ENCODE measurements around the gene FBXO42.
"Not testable (repeated sequence)": the region's sequence is repeated elsewhere in the genome, so short reads cannot be mapped to it uniquely, and the experiment has no call there.

Gene FBXO42

DNA sequence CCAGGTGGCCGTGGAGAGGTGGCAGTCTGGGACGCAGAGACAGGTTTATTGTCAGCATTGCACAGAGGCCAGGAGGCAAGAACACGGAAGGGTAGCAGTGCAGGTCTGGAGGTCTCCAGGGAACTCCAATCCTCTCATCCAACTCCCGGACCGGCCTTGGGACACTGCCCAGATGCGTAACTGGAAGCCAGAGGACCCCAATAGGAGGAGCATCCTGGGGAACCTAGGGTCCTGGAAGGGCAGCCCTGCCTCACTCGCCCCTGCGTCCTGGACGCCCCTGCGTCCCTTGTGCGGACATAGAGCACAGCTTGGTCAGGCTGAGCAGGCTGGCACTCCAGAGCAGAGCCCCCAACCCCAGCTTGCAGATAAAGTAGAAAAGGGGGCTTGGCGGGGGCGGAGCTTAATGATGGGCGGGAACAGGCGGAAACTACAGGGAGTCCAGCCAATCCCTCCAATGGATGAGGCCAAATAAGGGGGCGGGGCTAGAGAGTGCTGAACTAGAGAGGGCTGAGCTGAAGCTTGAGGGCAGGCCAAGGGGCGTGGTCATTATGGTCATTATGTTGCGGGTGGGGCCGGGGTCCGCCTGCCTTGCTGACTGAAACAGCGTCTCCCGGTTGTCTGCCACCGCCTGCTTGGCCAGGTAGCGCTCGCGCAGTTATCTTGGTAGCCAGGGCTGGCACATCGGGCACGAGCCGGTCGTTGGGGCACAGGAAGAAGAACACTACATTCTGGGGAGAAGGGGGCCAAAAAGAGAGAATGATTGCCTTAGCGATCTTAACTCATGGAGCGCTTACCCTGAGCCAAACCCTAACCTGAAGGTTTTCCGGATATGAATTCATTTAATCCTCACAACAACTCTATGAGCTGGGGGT is 136.2 kb downstream of the FBXO42 start:
- DNase-seq: no peak

- not testable (repeated sequence) for DNase-seq
Measured at GRCh38 chr1:16215240-16215639, 137.0 kb downstream of the FBXO42 start.

DNA sequence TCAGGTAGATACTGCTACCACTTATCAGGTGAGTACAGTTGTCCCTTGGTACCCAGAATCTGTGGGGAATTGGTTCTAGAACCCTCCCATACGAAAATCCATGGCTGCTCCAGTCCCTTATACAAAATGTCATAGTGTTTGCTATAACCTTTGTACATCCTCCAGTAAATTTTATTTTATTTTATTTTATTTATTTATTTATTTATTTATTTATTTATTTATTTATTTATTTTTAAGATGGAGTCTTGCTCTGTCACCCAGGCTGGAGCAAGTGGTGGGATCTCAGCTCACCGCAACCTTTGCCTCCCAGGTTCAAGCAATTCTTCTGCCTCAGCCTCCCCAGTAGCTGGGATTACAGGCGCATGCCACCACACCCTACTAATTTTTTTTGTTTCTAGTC is 138.7 kb downstream of the FBXO42 start:
- DNase-seq: not testable (repeated sequence)

DNA sequence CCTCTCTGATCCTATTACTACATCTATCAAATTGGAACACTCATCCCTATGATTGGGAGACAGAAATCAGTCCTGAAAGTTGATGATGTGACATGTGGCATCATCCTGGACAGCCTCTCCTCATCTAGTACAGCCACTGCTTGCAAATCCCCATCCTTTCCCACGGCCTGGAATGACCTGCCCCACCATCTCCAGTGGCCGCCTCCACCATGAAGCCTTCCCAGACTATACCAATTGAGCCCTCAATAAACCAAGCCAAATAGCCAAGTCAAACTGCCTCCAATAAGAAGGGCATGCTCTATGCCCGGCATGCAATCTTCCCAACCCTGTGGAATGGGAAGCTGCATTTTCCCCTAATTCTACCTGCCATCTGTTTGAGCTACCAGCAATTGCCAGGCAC is 139.3 kb downstream of the FBXO42 start:
- DNase-seq: no peak

- DNase-seq: no peak
Measured at GRCh38 chr1:16212251-16212961, 139.9 kb downstream of the FBXO42 start, which contains the start of gene ARHGEF19. TSS of gene ARHGEF19 (minus strand) at chr1:16212652. CDS start at chr1:16209054, 3,598 bp downstream.

DNA sequence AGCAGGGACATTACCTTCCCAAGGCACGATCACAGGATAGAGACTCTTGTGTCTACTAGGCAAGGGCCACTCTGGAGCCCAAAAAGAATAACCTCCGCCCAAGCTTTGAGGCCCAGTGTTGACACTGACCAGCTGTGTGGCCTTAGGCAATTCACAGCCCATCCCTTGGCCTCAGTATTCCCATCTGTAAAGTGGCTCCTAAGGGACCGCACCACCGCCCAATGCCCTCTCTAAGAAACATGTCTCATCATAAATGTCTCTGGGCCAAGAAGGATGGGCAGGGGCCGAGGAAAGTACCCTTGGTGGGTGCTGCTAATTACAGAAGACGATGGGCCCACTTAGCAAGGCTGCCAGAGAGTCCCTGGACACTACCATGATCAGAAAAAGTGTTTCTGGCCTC is 140.5 kb downstream of the FBXO42 start:
- no peak for DNase-seq

GRCh38 chr1:16210581-16210980 is 141.7 kb downstream of the FBXO42 start:
- DNase-seq: no peak

DNA sequence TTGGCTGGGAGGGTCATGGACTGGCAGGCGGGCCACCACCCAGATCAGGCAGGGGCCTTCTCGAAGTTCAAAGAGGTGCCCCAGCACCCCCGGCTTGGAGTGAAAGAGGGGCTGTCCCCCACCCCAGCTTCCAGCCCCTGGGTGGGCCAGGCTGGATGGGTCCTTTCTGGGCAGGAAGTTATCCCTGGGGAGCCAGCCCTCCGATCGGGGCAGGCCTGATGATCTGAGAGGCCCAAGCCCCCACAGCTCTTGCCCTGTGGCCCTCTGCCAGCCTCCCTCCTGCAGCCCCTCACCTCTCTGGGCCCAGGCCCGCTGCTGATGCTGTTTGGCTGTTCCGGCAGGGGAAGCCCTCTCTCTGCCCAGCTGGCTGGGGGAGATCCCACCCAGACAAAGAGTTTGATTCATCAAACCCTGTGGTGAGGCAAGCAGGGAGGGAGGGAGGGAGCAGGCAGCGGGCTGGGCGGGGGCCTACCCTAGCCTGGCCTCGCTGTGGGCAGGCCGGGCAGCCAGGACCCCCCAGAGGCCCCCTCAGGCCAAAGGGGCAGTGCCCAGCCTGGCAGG is 142.4 kb downstream of the FBXO42 start:
- no peak for DNase-seq

DNA sequence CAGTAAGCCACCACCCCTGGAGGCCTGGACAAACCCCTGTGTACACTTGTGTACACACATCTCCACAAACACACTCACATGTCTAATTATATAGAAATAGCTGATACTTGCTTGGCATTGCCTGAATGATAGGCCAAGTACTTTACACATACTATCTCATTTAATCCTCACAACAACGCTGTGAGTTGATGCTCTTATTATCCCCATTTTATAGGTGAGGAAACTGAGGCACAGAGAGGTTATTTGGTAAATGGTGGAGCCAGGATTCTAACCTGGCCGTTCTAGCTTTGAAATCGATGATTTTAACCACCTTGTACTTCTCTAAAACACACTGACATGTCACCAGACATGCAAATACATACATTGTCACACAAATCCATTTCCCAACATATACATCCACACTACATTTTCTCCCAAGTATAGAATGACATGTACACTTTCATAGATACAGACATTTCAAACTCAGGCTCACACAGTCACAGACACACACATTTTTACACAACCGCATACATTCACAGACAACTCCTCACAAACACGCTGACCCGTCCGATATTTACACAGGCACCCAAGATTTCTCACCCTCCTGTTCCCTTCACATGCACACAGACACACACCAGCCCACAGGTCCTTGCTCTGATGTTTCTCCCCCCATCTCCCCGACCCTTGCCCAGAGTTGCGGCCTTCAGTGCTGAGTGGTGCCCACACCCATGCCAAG is 143.0 kb downstream of the FBXO42 start:
- DNase-seq: no peak

DNA sequence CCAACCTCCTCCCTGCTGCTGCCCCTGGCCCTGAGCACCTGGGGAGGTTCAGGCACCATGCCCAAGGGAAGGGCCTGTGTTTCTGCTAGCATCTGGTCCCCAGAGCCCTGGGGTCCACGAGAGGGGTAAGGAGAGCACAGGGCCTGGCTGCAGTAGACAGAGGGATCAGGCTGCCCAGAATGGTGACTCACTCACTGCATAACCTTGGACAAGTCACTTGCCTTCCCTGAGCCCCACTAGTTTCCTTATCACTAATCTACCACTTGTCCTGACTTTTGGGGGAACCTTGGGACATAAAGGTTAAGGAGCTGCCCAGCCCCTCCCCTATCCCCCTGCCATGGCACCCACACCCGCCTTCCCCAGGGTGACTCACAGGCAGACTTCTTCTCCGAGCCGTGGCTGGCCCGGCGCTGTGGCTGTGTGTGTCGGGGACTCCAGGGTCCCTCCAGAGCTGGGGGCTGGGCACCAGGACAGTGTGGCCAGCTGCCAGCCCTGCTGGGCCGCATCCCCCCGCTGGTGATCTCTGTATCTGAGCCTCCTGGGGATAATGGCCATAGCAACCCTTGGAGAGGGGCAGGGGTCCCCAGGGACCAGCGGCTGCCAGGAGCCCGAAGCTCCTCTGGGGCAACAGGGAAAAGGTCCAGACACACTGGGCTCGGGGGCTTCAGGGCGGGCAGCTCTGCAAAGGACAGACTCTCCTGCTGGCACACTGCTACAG is 143.9 kb downstream of the FBXO42 start:
- DNase-seq: no peak

DNA sequence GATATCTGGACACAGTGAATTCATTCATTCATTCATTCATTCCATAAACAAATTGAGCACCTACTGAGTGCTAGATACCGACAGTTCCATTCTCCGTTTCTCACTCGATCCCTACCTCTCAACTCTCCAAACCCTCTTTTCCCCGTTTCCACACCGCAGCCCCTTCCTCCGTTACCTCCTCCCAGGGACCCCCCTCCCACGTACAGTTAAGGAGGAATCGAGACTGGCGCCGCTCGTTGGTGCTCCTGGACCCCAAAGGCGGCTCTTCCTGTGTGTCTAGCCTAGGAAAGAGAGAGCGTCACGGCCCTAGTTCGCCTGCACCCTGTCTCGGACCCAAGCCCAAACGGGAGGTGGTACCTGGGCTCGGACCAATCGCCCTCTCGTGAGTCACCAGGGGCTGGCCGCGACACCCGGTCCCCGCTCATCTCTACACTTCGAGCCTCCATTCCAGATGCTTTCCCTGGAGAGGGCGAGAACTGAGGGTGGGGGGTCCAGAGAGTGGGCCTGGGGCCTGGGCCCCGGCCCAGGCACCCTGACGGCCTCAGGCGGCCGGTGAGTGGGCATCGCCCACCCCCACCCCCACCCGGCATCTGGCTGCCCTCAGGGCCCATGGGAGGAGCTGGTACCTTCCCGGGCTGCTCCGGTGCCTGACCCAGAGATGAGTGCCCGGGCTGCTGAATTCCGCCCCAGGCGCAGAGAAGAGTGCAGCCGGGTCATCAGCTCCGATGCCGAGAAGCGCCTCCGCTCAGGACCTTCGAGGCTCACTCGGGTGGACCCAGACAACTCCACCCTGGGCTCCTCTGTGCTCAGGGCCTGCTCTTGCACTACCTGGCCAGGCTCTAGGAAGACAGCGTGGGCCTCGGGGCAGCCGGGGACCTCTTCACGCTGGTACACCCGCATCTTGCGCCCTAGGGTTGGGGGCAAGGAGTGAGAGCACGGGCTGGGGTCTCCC is 144.7 kb downstream of the FBXO42 start:
- no peak for DNase-seq

- no peak for DNase-seq
Measured at GRCh38 chr1:16206547-16207317, 145.5 kb downstream of the FBXO42 start.

DNA sequence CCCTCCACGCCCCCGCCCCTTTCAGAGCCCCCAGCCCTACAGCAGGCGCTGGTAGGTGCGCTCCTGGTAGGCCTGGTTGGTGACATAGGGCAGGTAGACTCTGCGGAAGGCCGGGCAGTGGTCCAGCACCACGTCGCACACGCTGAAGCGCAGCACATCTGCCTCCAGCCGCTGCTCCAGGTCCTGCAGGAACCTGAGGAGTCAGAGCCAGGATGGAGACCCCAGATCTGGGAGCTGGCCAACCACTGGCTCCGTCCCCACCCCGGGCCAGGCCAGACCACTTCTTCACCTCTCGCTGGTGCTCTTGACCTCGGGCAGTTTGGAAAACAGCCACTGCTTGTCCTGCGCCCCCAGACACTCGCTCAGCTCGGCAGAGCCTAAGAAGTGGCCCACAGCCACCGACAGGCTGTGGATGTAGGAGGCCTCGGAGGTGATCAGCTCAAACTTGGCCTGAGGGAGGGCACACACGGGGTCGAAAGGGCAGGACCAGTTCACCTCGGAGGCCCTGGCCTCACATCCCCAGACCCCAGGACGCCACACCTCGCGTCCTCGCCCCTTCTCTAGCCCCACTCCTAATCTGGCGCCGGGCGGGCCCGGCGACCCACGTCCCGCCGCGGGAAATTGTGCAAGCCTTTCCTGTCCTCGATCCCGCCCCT is 146.3 kb downstream of the FBXO42 start:
- DNase-seq: no peak

DNA sequence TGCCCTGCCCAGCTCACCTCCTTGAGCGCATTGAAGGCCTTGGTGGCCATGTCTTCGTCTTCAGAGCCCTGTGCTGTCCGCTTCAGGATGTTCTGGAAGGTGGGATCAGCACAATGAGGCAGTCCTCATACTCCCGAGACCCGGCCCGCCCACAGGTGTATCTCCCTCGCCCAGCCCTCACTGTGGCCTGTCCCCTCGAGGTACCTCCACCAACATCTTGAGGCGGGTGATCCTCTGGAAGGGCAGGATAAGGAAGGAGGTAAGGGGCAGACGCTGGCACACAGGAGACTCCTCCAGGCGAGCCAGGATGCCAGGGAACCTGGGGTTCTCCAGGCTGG is 147.0 kb downstream of the FBXO42 start:
- no peak for DNase-seq

GRCh38 chr1:16204634-16205333 is 147.5 kb downstream of the FBXO42 start:
- no peak for DNase-seq

DNA sequence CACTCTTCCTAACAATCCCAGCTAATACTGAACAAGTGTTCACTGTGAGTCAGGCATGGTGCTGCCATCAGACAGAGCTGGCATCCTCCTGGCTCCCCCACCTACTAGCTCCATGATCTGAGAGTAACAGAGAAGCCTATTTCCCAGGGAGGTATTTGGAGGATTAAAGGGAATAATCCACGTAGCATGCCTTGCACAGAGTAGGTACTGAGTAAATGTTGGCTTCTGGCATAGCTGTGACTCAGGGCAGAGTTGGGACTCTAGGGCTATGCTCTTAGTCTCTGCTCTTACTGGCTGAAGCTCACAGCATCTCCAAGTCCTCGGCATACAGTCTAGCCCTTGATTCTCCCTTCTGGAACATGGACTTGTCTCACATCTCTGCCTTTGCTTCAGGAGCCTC is 148.1 kb downstream of the FBXO42 start:
- no peak for DNase-seq

GRCh38 chr1:16203550-16203949 is 148.7 kb downstream of the FBXO42 start:
- no peak for DNase-seq

GRCh38 chr1:16202281-16203210 is 149.7 kb downstream of the FBXO42 start:
- no peak for DNase-seq

All from cortex of kidney (tissue), 1 donor.